ENCODE results near the gene HDGFL2. TPM values are rescaled to one million over a fixed set of nuclear protein-coding genes. Genes with fewer than 3 reads are reported as not detected.

The HDGFL2 gene
- total RNA-seq, 1 donor from 2014 or later, result 68.8 TPM

- Mint-ChIP-seq H3K4me3 (ENCODE audit: unreplicated experiment) (peak overlapping the region; percentile 29), H3K27me3 (ENCODE audit: unreplicated experiment) (no peaks in the 10 kb centered on the region), H3K4me1 (ENCODE audit: unreplicated experiment) (peaks cover 25% of the 10 kb centered on the region), H3K9me3 (ENCODE audit: unreplicated experiment) (no peaks in the 10 kb centered on the region), H3K27ac (ENCODE audit: unreplicated experiment) (peak overlapping the region; percentile 47), H3K36me3 (ENCODE audit: unreplicated experiment) (peaks cover 8% of the 10 kb centered on the region)
- TF ChIP-seq CTCF (IDR thresholded peaks at IDR 0.05), result no peak
- DNase-seq (ENCODE audit: extremely low spot score, unreplicated experiment), result no peak
Observed at GRCh38 chr19:4454747-4455718, 17.1 kb upstream of the HDGFL2 start.

- no peak for TF ChIP-seq CTCF (IDR thresholded peaks at IDR 0.05)
- Mint-ChIP-seq H3K4me1 (ENCODE audit: unreplicated experiment) (peaks cover 25% of the 10 kb centered on the region), H3K9me3 (ENCODE audit: unreplicated experiment) (no peaks in the 10 kb centered on the region), H3K27ac (ENCODE audit: unreplicated experiment) (peak overlapping the region; percentile 97), H3K4me3 (ENCODE audit: unreplicated experiment) (peak overlapping the region; percentile 93), H3K27me3 (ENCODE audit: unreplicated experiment) (no peaks in the 10 kb centered on the region), H3K36me3 (ENCODE audit: unreplicated experiment) (peaks cover 2% of the 10 kb centered on the region)
- no peak for DNase-seq (ENCODE audit: extremely low spot score, unreplicated experiment)
Observed at GRCh38 chr19:4455719-4456475, 16.2 kb upstream of the HDGFL2 start.

GRCh38 chr19:4456476-4456842, 15.6 kb upstream of the HDGFL2 start:
- Mint-ChIP-seq H3K4me1 (ENCODE audit: unreplicated experiment) (peaks cover 25% of the 10 kb centered on the region), H3K9me3 (ENCODE audit: unreplicated experiment) (no peaks in the 10 kb centered on the region), H3K27me3 (ENCODE audit: unreplicated experiment) (no peaks in the 10 kb centered on the region), H3K36me3 (ENCODE audit: unreplicated experiment) (no peaks in the 10 kb centered on the region), H3K4me3 (ENCODE audit: unreplicated experiment) (peak overlapping the region; percentile 93), H3K27ac (ENCODE audit: unreplicated experiment) (peak overlapping the region; percentile 97)
- DNase-seq (ENCODE audit: extremely low spot score, unreplicated experiment), result no peak
- no peak for TF ChIP-seq CTCF (IDR thresholded peaks at IDR 0.05)

- Mint-ChIP-seq H3K36me3 (ENCODE audit: unreplicated experiment) (no peaks in the 10 kb centered on the region), H3K4me3 (ENCODE audit: unreplicated experiment) (peak overlapping the region; percentile 93), H3K27me3 (ENCODE audit: unreplicated experiment) (no peaks in the 10 kb centered on the region), H3K4me1 (ENCODE audit: unreplicated experiment) (peaks cover 25% of the 10 kb centered on the region), H3K27ac (ENCODE audit: unreplicated experiment) (peak overlapping the region; percentile 97), H3K9me3 (ENCODE audit: unreplicated experiment) (no peaks in the 10 kb centered on the region)
- DNase-seq (ENCODE audit: extremely low spot score, unreplicated experiment), result no peak
- TF ChIP-seq CTCF (IDR thresholded peaks at IDR 0.05), result no peak
Observed at GRCh38 chr19:4456843-4457653, 15.0 kb upstream of the HDGFL2 start.

Data from osteocyte (in vitro differentiated cells).